COR-L47 (cell line): ENCODE measurements around the gene PAQR5.
A peak's percentile ranks its signal among the peaks of the same experiment; 100 is the strongest.
"Not testable (repeated sequence)": the region's sequence is repeated elsewhere in the genome, so short reads cannot be mapped to it uniquely, and the experiment has no call there.

Source experiments
- DNase-seq: peaks from one replicate; lab custom pipeline; 2025; lab: John Stamatoyannopoulos, UW

Gene PAQR5, protein sequence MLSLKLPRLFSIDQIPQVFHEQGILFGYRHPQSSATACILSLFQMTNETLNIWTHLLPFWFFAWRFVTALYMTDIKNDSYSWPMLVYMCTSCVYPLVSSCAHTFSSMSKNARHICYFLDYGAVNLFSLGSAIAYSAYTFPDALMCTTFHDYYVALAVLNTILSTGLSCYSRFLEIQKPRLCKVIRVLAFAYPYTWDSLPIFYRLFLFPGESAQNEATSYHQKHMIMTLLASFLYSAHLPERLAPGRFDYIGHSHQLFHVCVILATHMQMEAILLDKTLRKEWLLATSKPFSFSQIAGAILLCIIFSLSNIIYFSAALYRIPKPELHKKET

DNA sequence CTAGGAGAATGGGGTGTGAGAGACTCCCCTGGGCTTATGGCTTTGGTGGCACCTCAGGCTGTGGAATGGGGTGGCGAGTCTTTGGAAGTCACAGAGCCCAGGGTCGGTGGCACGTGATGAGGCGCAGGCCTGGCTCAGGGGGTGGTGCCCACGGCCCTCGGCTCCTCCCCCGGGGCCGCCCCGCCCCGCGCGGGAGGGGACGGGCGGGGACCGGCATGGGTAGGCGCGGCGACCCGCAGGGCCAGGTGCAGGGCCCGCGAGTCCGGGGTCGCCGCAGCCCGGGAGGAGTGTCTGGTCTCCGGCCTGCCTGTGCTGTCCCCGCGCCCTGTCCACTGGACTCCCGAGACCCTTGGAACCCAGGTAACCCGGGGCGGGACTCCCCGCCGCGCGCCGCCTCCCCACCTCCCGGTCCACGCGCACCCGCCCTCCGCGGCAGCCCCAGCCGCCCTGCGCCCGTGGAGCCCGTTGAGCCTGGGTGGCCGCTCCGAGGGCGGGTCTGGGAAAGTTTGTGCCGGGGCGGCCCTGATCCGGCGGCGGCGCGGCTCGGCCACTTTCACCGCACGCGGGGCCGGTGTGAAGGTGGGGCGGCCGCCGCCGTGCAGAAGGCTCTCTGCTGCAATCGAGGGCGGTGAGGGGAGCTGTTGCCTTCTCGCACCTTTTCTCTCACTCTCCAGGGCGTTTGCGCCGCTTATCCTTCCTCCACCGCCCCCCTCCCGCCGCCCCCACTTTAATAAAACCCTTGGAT lies at the start of gene PAQR5:
Gene PAQR5, plus strand, starts transcription at position 216 of the 745 bp plus-strand sequence. CDS start 61,169 bp downstream, outside the sequence.
- no peak for DNase-seq

DNA sequence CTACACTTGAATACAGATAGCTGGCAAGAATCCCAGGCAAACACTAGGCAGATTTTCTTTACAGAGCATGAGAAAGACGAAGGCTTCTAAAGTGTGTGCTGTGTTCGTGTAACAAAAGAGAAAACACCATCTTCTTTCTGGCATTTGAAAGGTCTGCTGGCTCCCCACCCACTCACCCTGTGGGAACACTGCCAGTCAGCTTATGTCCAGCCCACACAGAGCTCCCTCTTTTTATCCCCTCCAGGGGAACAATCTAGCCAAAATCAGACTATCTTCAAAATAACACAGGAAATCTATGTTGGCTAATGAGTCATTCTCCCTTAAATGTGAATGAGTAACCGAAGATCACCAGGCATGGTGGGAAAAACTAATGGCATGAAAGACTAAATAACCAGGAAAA lies 45.6 kb upstream of the PAQR5 start:
- DNase-seq, result peak; percentile 14

- DNase-seq, result peak; percentile 34
Measured at GRCh38 chr15:69265347-69265955, 33.3 kb upstream of the PAQR5 start.

- DNase-seq, result no peak
Measured at GRCh38 chr15:69271217-69271616, 27.5 kb upstream of the PAQR5 start.

GRCh38 chr15:69272139-69272538 lies 26.6 kb upstream of the PAQR5 start:
- DNase-seq, result no peak

DNA sequence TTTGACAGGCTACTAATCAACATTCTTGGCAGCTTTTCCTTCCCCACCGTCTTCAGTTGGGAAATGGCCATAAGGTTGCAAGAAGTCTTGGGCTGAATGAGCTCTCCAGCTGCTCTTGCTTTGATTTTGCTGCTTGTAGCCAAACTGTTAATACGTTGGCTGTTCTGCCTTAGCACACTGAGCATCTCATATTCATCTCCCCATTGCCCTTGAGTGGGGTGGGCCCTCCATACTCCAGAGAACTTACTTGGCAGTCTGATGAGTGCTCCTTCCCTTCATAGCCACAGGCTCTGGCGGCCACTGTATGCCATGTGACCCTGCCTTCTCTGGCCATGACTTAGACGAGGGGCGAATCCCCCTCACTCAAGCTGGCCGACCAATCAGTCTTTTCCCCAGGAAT lies 25.8 kb upstream of the PAQR5 start:
- DNase-seq, result no peak

GRCh38 chr15:69275074-69275670 lies 23.5 kb upstream of the PAQR5 start:
- DNase-seq, result no peak

- no peak for DNase-seq
Measured at GRCh38 chr15:69275933-69276560, 22.7 kb upstream of the PAQR5 start.

GRCh38 chr15:69277316-69277715 lies 21.4 kb upstream of the PAQR5 start:
- no peak for DNase-seq

DNA sequence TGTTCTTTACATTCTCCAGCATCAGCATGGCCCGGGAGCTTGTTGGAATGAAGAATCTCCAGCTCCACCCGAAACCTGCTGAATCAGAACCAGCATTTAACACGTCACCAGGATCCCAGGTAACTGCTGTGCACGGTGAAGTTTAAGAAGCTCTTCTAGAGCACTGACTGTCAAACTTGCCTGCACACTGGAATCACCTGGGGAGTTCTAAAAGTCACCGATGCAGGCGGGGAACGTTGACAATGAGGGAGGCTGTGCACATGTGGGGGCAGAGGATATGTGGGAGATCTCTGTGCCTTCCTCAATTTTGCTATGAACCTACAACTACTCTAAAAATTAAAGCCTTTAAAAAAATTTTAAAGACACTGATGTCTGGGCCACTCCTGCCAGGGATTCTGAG lies 19.1 kb upstream of the PAQR5 start:
- DNase-seq, result no peak

GRCh38 chr15:69280783-69281182 lies 17.9 kb upstream of the PAQR5 start:
- DNase-seq, result no peak

DNA sequence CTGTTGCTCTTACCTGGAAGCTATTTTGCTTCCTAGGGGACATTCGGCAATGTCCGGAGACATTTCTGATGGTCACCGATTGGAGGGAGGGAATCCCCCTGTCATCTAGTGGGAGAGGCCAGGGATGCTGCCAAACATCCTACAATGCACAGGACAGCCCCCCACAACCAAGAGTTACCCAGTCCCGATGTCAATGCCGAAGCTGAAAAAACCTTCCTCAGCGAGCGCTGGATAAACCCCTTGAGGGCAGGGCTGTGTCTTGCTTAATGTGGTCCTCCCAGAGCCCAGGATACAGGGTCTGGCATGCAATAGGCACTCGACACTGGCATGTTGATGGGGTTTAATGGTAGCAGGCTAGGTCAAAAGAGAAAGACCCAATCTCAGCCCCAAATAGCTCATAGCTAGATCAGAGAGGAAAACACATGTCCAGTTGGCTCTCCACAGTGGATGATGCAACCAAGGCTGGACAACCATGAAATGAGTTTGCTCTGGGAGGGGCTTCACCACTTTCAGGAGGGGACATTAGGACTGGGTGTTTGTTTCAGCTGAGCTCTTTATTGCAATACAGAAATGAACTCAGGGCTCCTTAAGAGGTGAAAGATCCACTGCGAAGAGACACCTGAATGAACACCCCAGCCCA lies 16.5 kb upstream of the PAQR5 start:
- DNase-seq, result no peak

DNA sequence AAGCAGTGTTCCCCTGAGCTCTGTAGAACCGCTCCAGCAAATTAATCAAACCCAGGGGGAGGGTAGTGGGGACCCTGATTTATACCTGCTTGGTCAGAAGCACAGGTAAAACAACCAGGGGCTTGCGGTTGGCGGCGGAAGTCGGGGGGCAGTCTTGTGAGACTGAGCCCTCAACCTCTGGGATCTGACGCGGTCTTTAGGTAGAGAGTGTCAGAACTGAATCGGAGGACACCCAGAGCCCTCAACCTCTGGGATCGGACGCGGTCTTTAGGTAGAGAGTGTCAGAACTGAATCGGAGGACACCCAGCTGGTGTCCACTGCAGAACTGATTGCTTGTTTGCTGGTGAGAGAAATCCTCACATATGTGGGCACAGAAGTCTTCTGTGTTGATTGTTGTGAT lies 12.9 kb upstream of the PAQR5 start:
- no peak for DNase-seq

- DNase-seq, result no peak
Measured at GRCh38 chr15:69288011-69288410, 10.7 kb upstream of the PAQR5 start.

- DNase-seq, result no peak
Measured at GRCh38 chr15:69288531-69289341, 10.0 kb upstream of the PAQR5 start.

GRCh38 chr15:69289342-69290146 lies 9.2 kb upstream of the PAQR5 start:
- no peak for DNase-seq

- DNase-seq, result no peak
Measured at GRCh38 chr15:69290346-69291164, 8.2 kb upstream of the PAQR5 start.

DNA sequence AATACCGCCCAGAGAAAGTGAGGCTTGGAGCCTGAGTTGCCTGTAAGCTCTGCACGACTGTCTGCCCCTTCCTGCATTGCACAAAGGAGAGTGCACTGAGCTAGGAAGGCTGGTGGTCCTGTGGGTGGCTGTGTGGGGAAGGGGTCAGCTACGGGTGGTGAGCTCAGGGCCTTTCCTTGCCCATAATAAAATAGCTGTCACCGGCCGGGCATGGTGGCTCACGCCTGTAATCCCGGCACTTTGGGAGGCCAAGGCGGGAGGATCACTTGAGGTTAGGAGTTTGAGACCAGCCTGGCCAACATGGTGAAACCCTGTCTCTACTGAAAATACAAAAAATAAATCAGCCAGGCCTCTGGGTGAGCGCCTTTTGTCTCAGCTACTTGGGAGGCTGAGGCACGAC lies 7.1 kb upstream of the PAQR5 start:
- DNase-seq, result not testable (repeated sequence)

- DNase-seq, result no peak
Measured at GRCh38 chr15:69292826-69293420, 5.8 kb upstream of the PAQR5 start.
